Measurements from ENCODE around the gene ZNF267. TPM values are rescaled to one million over a fixed set of nuclear protein-coding genes. Genes with fewer than 3 reads are reported as not detected.

The ZNF267 gene
- total RNA-seq, 1 donor from 2014 or later: 14.2 TPM

DNA sequence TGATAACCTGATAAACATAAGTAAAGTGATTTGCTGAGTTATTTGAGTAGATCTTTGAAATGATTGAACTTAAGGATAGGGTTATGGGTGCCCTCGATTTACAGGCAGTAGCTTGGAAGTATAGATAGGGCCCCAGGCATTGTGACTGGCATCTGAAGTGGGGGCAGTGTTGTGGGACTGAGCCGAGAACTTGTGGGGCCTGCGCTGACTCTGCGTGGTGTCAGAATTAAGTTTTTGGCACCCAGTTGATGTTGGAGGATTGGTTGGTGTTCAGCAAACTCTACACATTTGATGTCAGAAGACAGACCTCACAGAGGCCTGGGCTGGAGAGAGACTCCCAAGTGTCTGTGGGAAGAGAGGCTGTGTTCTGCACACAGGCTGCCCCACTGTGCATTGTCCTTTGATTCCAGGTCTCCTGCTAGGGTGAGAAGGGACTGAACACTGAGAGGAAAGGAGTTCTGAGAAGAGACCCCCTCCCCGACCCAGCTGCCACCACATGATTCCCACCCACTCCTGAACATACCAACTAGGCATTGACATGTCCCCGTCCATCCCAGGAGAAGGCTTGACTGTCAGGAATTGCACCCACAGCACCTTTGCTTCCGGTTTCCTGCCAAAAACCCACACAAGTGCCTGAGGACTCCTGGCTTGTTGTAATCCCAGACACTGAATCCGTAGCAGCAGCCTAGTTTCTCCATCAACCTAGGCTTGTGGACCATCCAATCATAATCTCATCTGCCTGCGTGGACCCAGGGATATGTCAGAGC lies 4.5 kb downstream of the ZNF267 start:
- Histone ChIP-seq H3K4me1 (peaks cover 76% of the 10 kb centered on the region), H3K36me3 (no peaks in the 10 kb centered on the region), H3K9me3 (no peaks in the 10 kb centered on the region), H3K27ac (peak overlapping the region; percentile 58), H3K27me3 (no peaks in the 10 kb centered on the region), H3K4me3 (no peak overlapping the region)
- intact Hi-C loops (cut with DNase I): loop anchor here (10.0 kb wide), 2 partner anchors 423 to 1503 kb away; partner anchors contain the start of genes ARMC5, MYL11 and TBC1D10B
- DNase-seq (ENCODE audit: extremely low spot score in 2 of 2): peak in 1 of 2 donors; percentile 78
- TF ChIP-seq, protein P1, sequence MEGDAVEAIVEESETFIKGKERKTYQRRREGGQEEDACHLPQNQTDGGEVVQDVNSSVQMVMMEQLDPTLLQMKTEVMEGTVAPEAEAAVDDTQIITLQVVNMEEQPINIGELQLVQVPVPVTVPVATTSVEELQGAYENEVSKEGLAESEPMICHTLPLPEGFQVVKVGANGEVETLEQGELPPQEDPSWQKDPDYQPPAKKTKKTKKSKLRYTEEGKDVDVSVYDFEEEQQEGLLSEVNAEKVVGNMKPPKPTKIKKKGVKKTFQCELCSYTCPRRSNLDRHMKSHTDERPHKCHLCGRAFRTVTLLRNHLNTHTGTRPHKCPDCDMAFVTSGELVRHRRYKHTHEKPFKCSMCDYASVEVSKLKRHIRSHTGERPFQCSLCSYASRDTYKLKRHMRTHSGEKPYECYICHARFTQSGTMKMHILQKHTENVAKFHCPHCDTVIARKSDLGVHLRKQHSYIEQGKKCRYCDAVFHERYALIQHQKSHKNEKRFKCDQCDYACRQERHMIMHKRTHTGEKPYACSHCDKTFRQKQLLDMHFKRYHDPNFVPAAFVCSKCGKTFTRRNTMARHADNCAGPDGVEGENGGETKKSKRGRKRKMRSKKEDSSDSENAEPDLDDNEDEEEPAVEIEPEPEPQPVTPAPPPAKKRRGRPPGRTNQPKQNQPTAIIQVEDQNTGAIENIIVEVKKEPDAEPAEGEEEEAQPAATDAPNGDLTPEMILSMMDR (IDR thresholded peaks at IDR 0.05): no peak
- TF ChIP-seq POLR2A (IDR thresholded peaks at IDR 0.05) (no peak), POLR2AphosphoS5 (IDR thresholded peaks at IDR 0.05; ENCODE audit: insufficient read depth in 1 of 2, low read depth in 1 of 2) (no peak)

DNA sequence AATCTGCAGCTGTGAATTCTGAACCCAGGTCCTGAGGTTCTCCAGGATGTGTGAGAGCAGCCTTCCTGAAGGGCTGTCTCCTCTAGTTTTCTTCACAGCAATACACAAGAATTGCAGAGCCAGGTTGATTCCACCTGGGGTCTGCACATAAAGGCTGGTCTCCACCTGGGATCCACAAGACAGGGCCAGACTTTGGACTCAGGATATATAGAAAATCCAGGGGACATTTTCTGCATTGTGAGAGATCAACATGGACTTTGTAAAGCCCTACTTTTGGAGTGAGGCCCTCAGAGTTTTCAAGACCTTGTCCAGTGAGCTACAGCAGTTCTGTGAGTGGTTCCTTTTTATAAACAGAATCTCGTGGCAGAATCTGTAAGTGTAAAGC lies 6.3 kb downstream of the ZNF267 start:
- DNase-seq (ENCODE audit: extremely low spot score in 2 of 2): no peak
- H3K4me3 ChIP-seq: no peak overlapping the region
- H3K27ac ChIP-seq: peak overlapping the region; percentile 3
- intact Hi-C loops (cut with DNase I): loop anchor here (10.0 kb wide), 2 partner anchors 425 to 1505 kb away; partner anchors contain the start of genes ARMC5, MYL11 and TBC1D10B
- H3K9me3 ChIP-seq: no peaks in the 10 kb centered on the region
- no peaks in the 10 kb centered on the region for H3K27me3 ChIP-seq
- peaks cover 66% of the 10 kb centered on the region for H3K4me1 ChIP-seq
- peaks cover 0 to under 1% of the 10 kb centered on the region in 2 donors for H3K36me3 ChIP-seq
- TF ChIP-seq, protein P1 (IDR thresholded peaks at IDR 0.05): no peak
- TF ChIP-seq POLR2AphosphoS5 (IDR thresholded peaks at IDR 0.05; ENCODE audit: insufficient read depth in 1 of 2, low read depth in 1 of 2) (no peak), POLR2A (IDR thresholded peaks at IDR 0.05) (no peak)

DNA sequence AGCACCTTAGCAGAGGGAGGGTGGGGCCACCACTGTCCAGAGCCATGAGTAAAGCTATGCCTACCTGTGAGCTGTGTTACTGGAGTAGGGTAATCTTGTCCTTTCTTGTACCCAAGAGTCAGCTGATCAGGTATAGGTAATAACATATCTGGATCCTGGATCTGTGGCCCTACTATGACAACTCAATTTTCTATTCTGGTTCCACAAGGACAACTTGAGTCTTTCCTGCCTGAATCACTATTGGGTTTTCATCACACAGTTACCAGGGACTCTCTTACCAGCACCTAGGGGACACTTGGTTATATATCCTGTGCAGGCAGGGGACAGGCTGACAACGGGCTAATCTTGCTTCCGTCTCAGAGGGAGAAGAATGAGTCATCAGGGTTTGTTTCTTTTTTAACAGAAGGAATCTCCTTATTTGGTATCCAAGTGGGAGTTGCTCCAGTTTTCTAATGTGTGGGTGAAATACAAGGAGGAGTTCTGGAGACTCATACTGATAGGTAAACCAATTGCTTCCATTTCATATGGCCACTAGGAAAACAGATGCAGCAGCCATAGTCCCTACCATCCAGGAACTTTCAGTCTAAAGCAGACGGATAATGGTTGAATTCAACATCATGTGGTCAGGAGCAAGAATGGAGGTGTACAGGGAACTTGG lies 6.8 kb downstream of the ZNF267 start:
- Histone ChIP-seq H3K4me3 (no peak overlapping the region), H3K27me3 (no peaks in the 10 kb centered on the region), H3K9me3 (no peaks in the 10 kb centered on the region), H3K4me1 (peaks cover 61% of the 10 kb centered on the region), H3K36me3 (peaks cover 0 to 5% of the 10 kb centered on the region in 2 donors), H3K27ac (peak overlapping the region; percentile 3)
- intact Hi-C loops (cut with DNase I): no loop called here
- TF ChIP-seq POLR2A (IDR thresholded peaks at IDR 0.05) (no peak), POLR2AphosphoS5 (IDR thresholded peaks at IDR 0.05; ENCODE audit: insufficient read depth in 1 of 2, low read depth in 1 of 2) (no peak)
- TF ChIP-seq, protein P1 (IDR thresholded peaks at IDR 0.05): no peak
- DNase-seq (ENCODE audit: extremely low spot score in 2 of 2): no peak

DNA sequence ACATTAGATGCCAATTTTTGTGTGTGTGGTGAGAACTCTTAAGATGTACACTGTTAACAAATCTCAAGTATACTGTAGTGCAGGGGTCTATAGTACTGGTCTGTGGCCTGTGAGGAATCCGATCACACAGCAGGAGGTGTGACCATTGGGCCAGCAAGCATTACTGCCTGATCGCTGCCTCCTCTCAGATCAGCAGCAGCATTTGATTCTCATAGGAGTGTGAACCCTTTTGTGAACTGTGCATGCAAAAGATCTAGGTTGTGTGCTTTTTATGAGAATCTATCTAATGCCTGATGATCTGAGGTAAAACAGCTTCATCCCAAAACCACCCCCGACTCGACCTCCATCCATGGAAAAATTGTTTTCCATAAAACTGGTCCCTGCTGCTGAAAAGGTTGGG lies 12.6 kb downstream of the ZNF267 start:
- peaks cover 0 to 39% of the 10 kb centered on the region in 2 donors for H3K36me3 ChIP-seq
- peaks cover 12% of the 10 kb centered on the region for H3K4me1 ChIP-seq
- no peaks in the 10 kb centered on the region for H3K27me3 ChIP-seq
- DNase-seq (ENCODE audit: extremely low spot score in 2 of 2): no peak
- intact Hi-C loops (cut with DNase I): no loop called here
- no peak overlapping the region for H3K4me3 ChIP-seq
- no peaks in the 10 kb centered on the region for H3K9me3 ChIP-seq
- no peak overlapping the region for H3K27ac ChIP-seq
- no peak for TF ChIP-seq POLR2A (IDR thresholded peaks at IDR 0.05)
- TF ChIP-seq, protein P1 (IDR thresholded peaks at IDR 0.05): no peak
- no peak for TF ChIP-seq POLR2AphosphoS5 (IDR thresholded peaks at IDR 0.05; ENCODE audit: insufficient read depth in 1 of 2, low read depth in 1 of 2)

Data from vagina (tissue), 2 donors.